Transverse colon (tissue), 4 donors: ENCODE data around the gene KCNT2. TPM values are rescaled to one million over a fixed set of nuclear protein-coding genes. Genes with fewer than 3 reads are reported as not detected.

Source experiments
- DNase-seq: peaks from one replicate; pipeline ENCODE4 v3.0.0-alpha.2; 2019
- H3K27ac ChIP-seq, 4 donors: fragments of 200-600 bp; sonication (generic); 2 replicates each; pipeline ENCODE4 v1.5.1; 2016 to 2018; ENCODE audit warnings: inconsistent platforms in 4 of 4
- H3K27me3 ChIP-seq: fragments of 200-600 bp; sonication (generic); 2 replicates; pipeline ENCODE4 v1.5.1; 2017; ENCODE audit warnings: inconsistent platforms
- H3K36me3 ChIP-seq, 4 donors: fragments of 200-600 bp; sonication (generic); 2 replicates each; pipeline ENCODE4 v1.5.1; 2017 to 2019; ENCODE audit warnings: inconsistent platforms in 4 of 4
- H3K4me1 ChIP-seq, 4 donors: fragments of 200-600 bp; sonication (generic); 2 replicates each; pipeline ENCODE4 v1.5.1; 2017 to 2020; ENCODE audit warnings: inconsistent platforms in 4 of 4
- H3K4me3 ChIP-seq, 4 donors: fragments of 200-600 bp; sonication (generic); 1 replicate in 1 of 4; 2 replicates in 3 of 4; pipeline versions ENCODE4 v1.5.1 to v1.6.1; 2017 to 2019; ENCODE audit warnings: inconsistent platforms in 4 of 4
- H3K9me3 ChIP-seq, 2 donors: fragments of 200-600 bp; sonication (generic); 2 replicates each; pipeline ENCODE4 v1.5.1; 2017 to 2019; ENCODE audit warnings: inconsistent platforms in 2 of 2
- CTCF ChIP-seq, 5 experiments: fragments of 200-600 bp in 3 of 5; fragments of 450-650 bp in 2 of 5; sonication (generic) in 3 of 5; IDR thresholded peaks; 1 replicate in 2 of 5; 2 replicates in 3 of 5; pipeline ENCODE4 v1.5.1; 2016 to 2017; ENCODE audit warnings: antibody characterized with exemption in 5 of 5, inconsistent platforms in 3 of 5, mild to moderate bottlenecking in 2 of 5, moderate library complexity in 1 of 5
- EP300 ChIP-seq: sonication (generic); formaldehyde crosslinking; IDR thresholded peaks from one replicate; pipeline ENCODE4 v1.6.1; 2017; ENCODE audit warnings: antibody characterized with exemption, low read depth
- POLR2A ChIP-seq: fragments of 450-650 bp; IDR thresholded peaks from one replicate; pipeline ENCODE4 v1.6.1; 2016; ENCODE audit warnings: antibody characterized with exemption, mild to moderate bottlenecking, moderate library complexity
- POLR2AphosphoS5 ChIP-seq, 3 donors: sonication (generic); formaldehyde crosslinking; IDR thresholded peaks; one replicate each; pipeline ENCODE4 v1.6.1; 2016; ENCODE audit warnings: antibody characterized with exemption in 3 of 3
- WGBS, 2 donors: methylation state at CpG; one replicate each; pipeline ENCODE4 v1.1.5; 2018; ENCODE audit warnings: low coverage in 1 of 2; 5-methylcytosine and 5-hydroxymethylcytosine counted together
- in situ Hi-C, 4 donors: fragments of 200-750 bp; cut with MboI; loops; one replicate each; pipeline versions ENCODE4 v1.15.0 to v1.15.1; 2017; ENCODE audit warnings: low sequenced_read_pairs in 3 of 4, low pct_ligation_motif_present in 1 of 4, low pct_unique_long_range_greater_than_20kb in 1 of 4
- intact Hi-C: fragments of 100-400 bp; cut with DNase I; formaldehyde crosslinking; loops from one replicate; pipeline ENCODE4 v1.15.1; 2023; ENCODE audit warnings: low total_unique reads
- total RNA-seq, 4 donors: library from RNA; depleted of rRNA; stranded (reverse); fragments of >200 nt; gene quantifications; one replicate each; pipeline ENCODE4 v1.1.0, GENCODE V29; 2016

Gene KCNT2
- total RNA-seq, 4 donors from 2014 or later = 0.80 to 1.7 (median 0.96) TPM; not detected in 1

GRCh38 chr1:196357913-196358312, 250.3 kb downstream of the KCNT2 start:
- no peak for DNase-seq
- intact Hi-C loops = no loop called here
- H3K4me3 ChIP-seq = no peak overlapping the region
- WGBS, 2 donors = 87 to 100% methylated on average over 1 of the region's 1 CpG
- H3K27me3 ChIP-seq = no peaks in the 10 kb centered on the region
- in situ Hi-C loops = no loop called here
- H3K9me3 ChIP-seq = no peaks in the 10 kb centered on the region
- H3K36me3 ChIP-seq = no peaks in the 10 kb centered on the region
- H3K27ac ChIP-seq = no peak overlapping the region
- TF ChIP-seq EP300 (no peak), POLR2AphosphoS5 (IDR thresholded peaks at IDR 0.05) (no peak), CTCF (IDR thresholded peaks at IDR 0.05) (no peak), POLR2A (no peak)
- no peaks in the 10 kb centered on the region for H3K4me1 ChIP-seq

GRCh38 chr1:196355206-196355786, 252.9 kb downstream of the KCNT2 start:
- intact Hi-C loops = no loop called here
- WGBS, 2 donors = 46 to 51% methylated on average over 3 of the region's 3 CpGs
- Histone ChIP-seq H3K9me3 (no peaks in the 10 kb centered on the region), H3K4me1 (no peaks in the 10 kb centered on the region), H3K27me3 (no peaks in the 10 kb centered on the region), H3K36me3 (no peaks in the 10 kb centered on the region), H3K27ac (no peak overlapping the region), H3K4me3 (no peak overlapping the region)
- no peak for TF ChIP-seq POLR2A
- peak in 4 of 5 experiments; percentile 17 to 28 (median 26) for TF ChIP-seq CTCF (IDR thresholded peaks at IDR 0.05)
- in situ Hi-C loops = no loop called here
- DNase-seq = no peak

- TF ChIP-seq EP300 (no peak), POLR2AphosphoS5 (IDR thresholded peaks at IDR 0.05) (no peak), CTCF (IDR thresholded peaks at IDR 0.05) (no peak), POLR2A (no peak)
- H3K27me3 ChIP-seq = no peaks in the 10 kb centered on the region
- WGBS, 2 donors = 45 to 59% methylated on average over 2 of the region's 2 CpGs
- H3K9me3 ChIP-seq = no peaks in the 10 kb centered on the region
- no peaks in the 10 kb centered on the region for H3K4me1 ChIP-seq
- no peaks in the 10 kb centered on the region for H3K36me3 ChIP-seq
- no peak overlapping the region for H3K4me3 ChIP-seq
- in situ Hi-C loops = no loop called here
- intact Hi-C loops = no loop called here
- H3K27ac ChIP-seq = no peak overlapping the region
- DNase-seq = no peak
These were observed 263.8 kb downstream of the KCNT2 start for GRCh38 chr1:196344453-196344852.

GRCh38 chr1:196324345-196324744, 283.9 kb downstream of the KCNT2 start:
- H3K36me3 ChIP-seq = no peaks in the 10 kb centered on the region
- no peak overlapping the region for H3K4me3 ChIP-seq
- no peak for TF ChIP-seq POLR2AphosphoS5 (IDR thresholded peaks at IDR 0.05)
- no peak for TF ChIP-seq EP300
- no peak for TF ChIP-seq CTCF (IDR thresholded peaks at IDR 0.05)
- TF ChIP-seq POLR2A = no peak
- in situ Hi-C loops (no loop called here), intact Hi-C loops (no loop called here)
- H3K27ac ChIP-seq = no peak overlapping the region
- no peaks in the 10 kb centered on the region for H3K27me3 ChIP-seq
- 28 to 35% methylated on average over 1 of the region's 1 CpG for WGBS, 2 donors
- DNase-seq = no peak
- H3K9me3 ChIP-seq = no peaks in the 10 kb centered on the region
- H3K4me1 ChIP-seq = no peaks in the 10 kb centered on the region
